Measurements from ENCODE around the gene NPM1.
"Not testable (repeated sequence)": the region's sequence is repeated elsewhere in the genome, so short reads cannot be mapped to it uniquely, and the experiment has no call there.

The NPM1 gene

GRCh38 chr5:171386006-171386671 is 1.5 kb upstream of the NPM1 start:
- no peak for DNase-seq (ENCODE audit: low read depth)

GRCh38 chr5:171386861-171387344 is 746 bp upstream of the NPM1 start:
- no peak for DNase-seq (ENCODE audit: low read depth)

GRCh38 chr5:171387970-171388815 is 544 bp downstream of the NPM1 start:
- no peak for DNase-seq (ENCODE audit: low read depth)

GRCh38 chr5:171388816-171389168 is 1.1 kb downstream of the NPM1 start:
- DNase-seq (ENCODE audit: low read depth), result no peak

GRCh38 chr5:171390883-171391677 is 3.4 kb downstream of the NPM1 start:
- no peak for DNase-seq (ENCODE audit: low read depth)

GRCh38 chr5:171391996-171392577 is 4.4 kb downstream of the NPM1 start:
- no peak for DNase-seq (ENCODE audit: low read depth)

GRCh38 chr5:171392585-171393159 is 5.0 kb downstream of the NPM1 start:
- no peak for DNase-seq (ENCODE audit: low read depth)

GRCh38 chr5:171395042-171395441 is 7.4 kb downstream of the NPM1 start:
- DNase-seq (ENCODE audit: low read depth), result no peak

GRCh38 chr5:171396583-171396982 is 8.9 kb downstream of the NPM1 start:
- DNase-seq (ENCODE audit: low read depth), result not testable (repeated sequence)

GRCh38 chr5:171397190-171397589 is 9.5 kb downstream of the NPM1 start:
- no peak for DNase-seq (ENCODE audit: low read depth)

GRCh38 chr5:171397599-171397998 is 9.9 kb downstream of the NPM1 start:
- DNase-seq (ENCODE audit: low read depth), result no peak

- not testable (repeated sequence) for DNase-seq (ENCODE audit: low read depth)
These were observed 11.0 kb downstream of the NPM1 start for GRCh38 chr5:171398660-171399059.

- no peak for DNase-seq (ENCODE audit: low read depth)
These were observed 12.5 kb downstream of the NPM1 start for GRCh38 chr5:171400169-171400568.

- no peak for DNase-seq (ENCODE audit: low read depth)
These were observed 13.7 kb downstream of the NPM1 start for GRCh38 chr5:171401167-171401947.

- DNase-seq (ENCODE audit: low read depth), result not testable (repeated sequence)
These were observed 15.1 kb downstream of the NPM1 start for GRCh38 chr5:171402751-171403150.

- no peak for DNase-seq (ENCODE audit: low read depth)
These were observed 18.0 kb downstream of the NPM1 start for GRCh38 chr5:171405615-171406014.

GRCh38 chr5:171407234-171407633 is 19.6 kb downstream of the NPM1 start:
- no peak for DNase-seq (ENCODE audit: low read depth)

- no peak for DNase-seq (ENCODE audit: low read depth)
These were observed 21.8 kb downstream of the NPM1 start for GRCh38 chr5:171409164-171410136.

- DNase-seq (ENCODE audit: low read depth), result no peak
These were observed 22.5 kb downstream of the NPM1 start for GRCh38 chr5:171410181-171410580.

- no peak for DNase-seq (ENCODE audit: low read depth)
These were observed 24.5 kb downstream of the NPM1 start for GRCh38 chr5:171412186-171412585.
